SU-DHL-6 (cell line): ENCODE results near the gene NME3.

Experiments used
- H2AFZ ChIP-seq: fragments of 200-600 bp; sonication (generic); 2 replicates; pipeline ENCODE4 v1.6.1; 2014; ENCODE audit warnings: low read depth, mild to moderate bottlenecking, moderate library complexity, mixed read lengths, antibody characterized with exemption, low read length; ENCODE audit not compliant: severe bottlenecking
- H3F3A ChIP-seq: fragments of 200-600 bp; shearing (Covaris generic); 2 replicates; pipeline ENCODE4 v1.6.0; 2016; ENCODE audit warnings: antibody characterized with exemption, mild to moderate bottlenecking; ENCODE audit not compliant: insufficient read depth
- H3K27ac ChIP-seq: fragments of 200-600 bp; sonication (generic); 2 replicates; pipeline ENCODE4 v1.5.1; 2016; ENCODE audit warnings: low read depth, mild to moderate bottlenecking, low read length, moderate library complexity, mixed read lengths
- H3K27me3 ChIP-seq: fragments of 200-600 bp; sonication (generic), shearing (Covaris generic); 2 replicates; pipeline ENCODE4 v1.6.0; 2014; ENCODE audit warnings: mild to moderate bottlenecking, low read length
- H3K36me3 ChIP-seq: fragments of 200-600 bp; sonication (generic); 2 replicates; pipeline ENCODE4 v1.6.1; 2014; ENCODE audit warnings: mild to moderate bottlenecking, low read length, mixed read lengths
- H3K4me2 ChIP-seq: fragments of 300-600, 200-600 bp; shearing (Covaris generic), sonication (generic); 2 replicates; pipeline ENCODE4 v1.6.0; 2014; ENCODE audit warnings: low read length, low read depth, mild to moderate bottlenecking; ENCODE audit not compliant: poor library complexity, severe bottlenecking
- H3K4me3 ChIP-seq: fragments of 200-600 bp; sonication (generic); 2 replicates; pipeline ENCODE4 v1.5.1; 2014; ENCODE audit warnings: antibody characterized with exemption, low read length, mild to moderate bottlenecking, mixed read lengths; ENCODE audit not compliant: insufficient read depth, poor library complexity, severe bottlenecking
- H3K79me2 ChIP-seq: fragments of 200-600 bp; sonication (generic); 2 replicates; pipeline ENCODE4 v1.6.1; 2014; ENCODE audit warnings: mild to moderate bottlenecking, low read length, moderate library complexity; ENCODE audit not compliant: insufficient read depth
- H3K9ac ChIP-seq: fragments of 200-600 bp; sonication (generic); 2 replicates; pipeline ENCODE4 v1.7.0; 2014; ENCODE audit warnings: mild to moderate bottlenecking, low read length
- H3K9me2 ChIP-seq: fragments of 200-600 bp; sonication (generic); replicated peaks from 2 replicates; pipeline ENCODE4 v1.6.1; 2014; ENCODE audit warnings: low read length; ENCODE audit not compliant: insufficient read depth
- H3K9me3 ChIP-seq: fragments of 200-600 bp; sonication (generic); 2 replicates; pipeline ENCODE4 v1.6.1; 2014; ENCODE audit warnings: low read length, mixed read lengths; ENCODE audit not compliant: insufficient read depth
- H4K20me1 ChIP-seq: fragments of 200-600 bp; sonication (generic); 2 replicates; pipeline ENCODE4 v1.6.1; 2014; ENCODE audit warnings: low read depth, mild to moderate bottlenecking, antibody characterized with exemption, low read length, moderate library complexity, mixed read lengths
- CTCF ChIP-seq: fragments of 200-600 bp; sonication (generic); IDR thresholded peaks from one replicate; pipeline ENCODE4 v1.5.1; 2017; ENCODE audit warnings: antibody characterized with exemption, mild to moderate bottlenecking, low read length, moderate library complexity; ENCODE audit not compliant: insufficient read depth, poor library complexity, severe bottlenecking
- EZH2phosphoT487 ChIP-seq: fragments of 200-600 bp; sonication (generic), shearing (Covaris generic); conservative IDR thresholded peaks from 2 replicates; pipeline ENCODE4 v1.6.1; 2018; ENCODE audit warnings: mild to moderate bottlenecking, antibody characterized with exemption, low read length, moderate library complexity, mixed read lengths

Gene NME3

GRCh38 chr16:1759511-1759910 lies 11.8 kb downstream of the NME3 start:
- no peak for TF ChIP-seq CTCF
- TF ChIP-seq EZH2phosphoT487, result no peak
- H3K9ac ChIP-seq, result no peak overlapping the region
- no peaks in the 10 kb centered on the region for H4K20me1 ChIP-seq
- H3K9me3 ChIP-seq, result no peaks in the 10 kb centered on the region
- H2AFZ ChIP-seq, result no peak overlapping the region
- H3K4me2 ChIP-seq, result no peak overlapping the region
- H3K27ac ChIP-seq, result no peak overlapping the region
- no peak overlapping the region for H3K4me3 ChIP-seq
- no peaks in the 10 kb centered on the region for H3K9me2 ChIP-seq
- H3K27me3 ChIP-seq, result no peaks in the 10 kb centered on the region
- no peaks in the 10 kb centered on the region for H3K36me3 ChIP-seq
- H3K79me2 ChIP-seq, result no peaks in the 10 kb centered on the region
- H3F3A ChIP-seq, result no peaks in the 10 kb centered on the region

DNA sequence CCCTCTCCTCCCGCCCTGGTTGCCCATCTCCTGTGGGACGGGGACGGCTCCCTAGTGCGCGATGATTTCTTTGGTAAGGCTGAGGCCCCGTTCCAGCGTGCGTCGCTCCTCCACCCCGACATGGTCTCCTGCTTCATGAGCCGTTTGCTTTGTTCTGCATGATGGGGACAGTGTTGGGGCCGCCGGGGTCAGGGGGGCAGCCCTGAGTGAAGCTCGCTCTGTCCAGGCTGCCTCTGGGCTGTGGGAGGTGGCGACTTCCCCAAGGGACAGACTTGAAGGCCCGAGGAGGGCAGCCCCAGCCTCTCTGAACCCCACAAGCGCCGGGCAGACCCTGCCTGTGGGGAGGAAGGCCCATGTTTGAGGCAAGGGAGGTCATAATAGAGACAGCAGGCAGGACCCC lies 12.4 kb downstream of the NME3 start:
- Histone ChIP-seq H3K27me3 (no peaks in the 10 kb centered on the region), H3K36me3 (no peaks in the 10 kb centered on the region), H3K79me2 (no peaks in the 10 kb centered on the region), H3K27ac (no peak overlapping the region), H3K9me2 (no peaks in the 10 kb centered on the region), H3K4me3 (no peak overlapping the region), H3K9ac (no peak overlapping the region), H3K4me2 (no peak overlapping the region), H2AFZ (no peak overlapping the region), H3F3A (no peaks in the 10 kb centered on the region), H4K20me1 (no peaks in the 10 kb centered on the region), H3K9me3 (no peaks in the 10 kb centered on the region)
- no peak for TF ChIP-seq EZH2phosphoT487

DNA sequence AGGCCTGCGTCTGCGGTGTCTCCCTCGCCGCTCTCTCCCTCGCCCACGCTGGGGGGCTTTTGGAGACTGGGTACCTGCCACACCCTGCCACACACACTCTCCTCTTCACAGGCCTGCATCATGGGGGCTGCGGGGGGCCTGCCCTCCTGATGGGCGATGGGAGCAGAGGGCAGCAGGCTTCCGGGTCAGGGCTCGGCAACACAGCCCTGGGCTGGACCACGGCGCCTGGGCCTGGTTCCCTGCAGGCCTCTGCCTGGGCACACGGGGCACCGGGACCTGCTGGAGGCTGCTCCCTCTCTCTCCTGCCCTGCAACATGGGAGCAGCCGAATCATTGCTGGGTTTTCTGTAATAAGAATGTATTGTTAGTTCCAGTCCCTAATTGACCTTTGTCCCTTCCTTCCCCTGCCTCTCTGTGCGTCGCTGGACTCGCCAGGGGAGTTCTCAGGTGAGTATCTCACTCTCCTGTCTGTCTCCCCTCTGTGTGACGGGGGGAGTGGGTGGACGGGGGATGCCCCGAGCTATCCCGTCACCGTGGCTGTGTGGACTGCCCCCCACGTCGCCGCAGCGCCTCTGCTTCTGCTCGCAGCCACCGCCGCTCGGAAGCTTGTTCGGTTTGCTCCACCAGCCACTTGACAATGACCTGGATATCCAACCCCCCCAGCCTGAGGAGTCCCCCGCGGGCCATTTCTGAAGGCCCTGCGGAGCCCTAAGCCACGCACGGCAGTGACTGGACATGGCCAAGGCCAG lies 13.5 kb downstream of the NME3 start:
- Histone ChIP-seq H3K27me3 (no peaks in the 10 kb centered on the region), H3K9ac (no peak overlapping the region), H3K4me3 (no peak overlapping the region), H4K20me1 (no peaks in the 10 kb centered on the region), H3K27ac (no peak overlapping the region), H3K4me2 (no peak overlapping the region), H3K79me2 (no peaks in the 10 kb centered on the region), H2AFZ (no peak overlapping the region), H3F3A (no peaks in the 10 kb centered on the region), H3K9me2 (no peaks in the 10 kb centered on the region), H3K9me3 (no peaks in the 10 kb centered on the region), H3K36me3 (no peaks in the 10 kb centered on the region)
- no peak for TF ChIP-seq CTCF
- no peak for TF ChIP-seq EZH2phosphoT487

DNA sequence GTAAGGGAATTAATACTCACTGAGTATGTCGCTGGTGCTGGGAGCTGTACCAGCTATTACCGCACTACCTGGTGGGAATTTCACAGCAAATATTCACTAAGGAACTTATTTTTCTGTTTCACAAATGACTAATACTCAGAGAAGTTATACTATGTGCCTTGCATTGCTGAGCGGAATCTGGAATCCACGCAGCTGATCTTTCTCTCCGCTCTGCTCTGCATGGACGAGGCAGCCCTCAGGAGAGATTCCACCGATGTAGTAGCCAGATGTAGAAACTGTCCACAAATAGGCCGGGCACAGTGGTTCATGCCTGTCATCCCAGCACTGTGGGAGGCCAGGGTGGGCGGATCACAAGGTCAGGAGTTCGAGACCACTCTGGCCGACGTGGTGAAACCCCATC lies 17.1 kb downstream of the NME3 start:
- Histone ChIP-seq H4K20me1 (no peaks in the 10 kb centered on the region), H3K79me2 (no peaks in the 10 kb centered on the region), H3K36me3 (no peaks in the 10 kb centered on the region), H3K27ac (no peak overlapping the region), H3K4me3 (no peak overlapping the region), H2AFZ (no peak overlapping the region), H3K27me3 (no peaks in the 10 kb centered on the region), H3K9me2 (no peaks in the 10 kb centered on the region), H3K4me2 (no peak overlapping the region), H3F3A (no peaks in the 10 kb centered on the region), H3K9ac (no peak overlapping the region), H3K9me3 (no peaks in the 10 kb centered on the region)
- no peak for TF ChIP-seq EZH2phosphoT487
